HEK293 (cell line): ENCODE results near the gene NR2F1-AS1.

ENCODE experiments used
- CTCF ChIA-PET: fragments of 350-600 bp; formaldehyde crosslinking; extraction: SDS; loops from one replicate; lab custom pipeline; 2021; ENCODE audit warnings: antibody characterized with exemption; lab: Yijun Ruan, JAX
- POLR2A ChIA-PET: fragments of 300-600 bp; formaldehyde crosslinking; extraction: SDS; loops from one replicate; lab custom pipeline; 2020; ENCODE audit warnings: antibody characterized with exemption, inconsistent platforms; lab: Yijun Ruan, JAX
- H3K27ac ChIP-seq: fragments of 200-500 bp; sonication (Bioruptor generic); 2 replicates; pipeline ENCODE4 v1.5.1; 2014; ENCODE audit warnings: low read depth, low read length, control low read depth, inconsistent platforms; ENCODE audit errors: extremely low read depth
- H3K36me3 ChIP-seq, 2 experiments: fragments of 200-500 bp in 1 of 2; sonication (Bioruptor generic) in 1 of 2; 1 replicate in 1 of 2; 2 replicates in 1 of 2; pipeline ENCODE4 v1.5.1; 2014 to 2017; ENCODE audit warnings: inconsistent platforms in 2 of 2, low read length in 2 of 2; ENCODE audit not compliant: control insufficient read depth in 2 of 2, insufficient read depth in 1 of 2
- H3K4me1 ChIP-seq: fragments of 200-500 bp; sonication (Bioruptor generic); 2 replicates; pipeline ENCODE4 v1.5.1; 2014; ENCODE audit warnings: mild to moderate bottlenecking, low read length, inconsistent platforms; ENCODE audit not compliant: control insufficient read depth, insufficient read depth
- H3K4me3 ChIP-seq: 2 replicates; pipeline ENCODE4 v1.5.1; 2011; ENCODE audit warnings: low read depth, mild to moderate bottlenecking, control low read depth, low read length, moderate library complexity
- H3K9me3 ChIP-seq: fragments of 200-500 bp; sonication (Bioruptor generic); 2 replicates; pipeline ENCODE4 v1.5.1; 2014; ENCODE audit warnings: low read depth, low read length, inconsistent platforms; ENCODE audit not compliant: control insufficient read depth, insufficient read depth
- AEBP2 ChIP-seq: fragments of 450-650 bp; formaldehyde crosslinking; IDR thresholded peaks from 2 replicates; pipeline ENCODE4 v1.5.1; 2016; ENCODE audit warnings: missing biosample characterization, missing genetic modification characterization, borderline replicate concordance
- CTCF ChIP-seq: fragments of 450-650 bp; formaldehyde crosslinking; IDR thresholded peaks from 2 replicates; pipeline ENCODE4 v1.5.1; 2016; ENCODE audit warnings: missing biosample characterization, missing genetic modification characterization
- PRDM1 ChIP-seq: fragments of 450-650 bp; formaldehyde crosslinking; IDR thresholded peaks from 2 replicates; pipeline ENCODE4; 2016; ENCODE audit warnings: missing biosample characterization, missing genetic modification characterization
- PRDM2 ChIP-seq: fragments of 450-650 bp; formaldehyde crosslinking; IDR thresholded peaks from 2 replicates; pipeline ENCODE4 v1.5.1; 2016; ENCODE audit warnings: missing biosample characterization, missing genetic modification characterization, borderline replicate concordance
- PRDM6 ChIP-seq: fragments of 450-650 bp; formaldehyde crosslinking; IDR thresholded peaks from 2 replicates; pipeline ENCODE4 v1.5.1; 2017; ENCODE audit warnings: missing biosample characterization, missing genetic modification characterization
- ZNF132 ChIP-seq: fragments of 450-650 bp; formaldehyde crosslinking; IDR thresholded peaks from 2 replicates; pipeline ENCODE4 v1.5.1; 2017; ENCODE audit warnings: missing biosample characterization, missing genetic modification characterization, borderline replicate concordance
- ZNF157 ChIP-seq: fragments of 450-650 bp; formaldehyde crosslinking; IDR thresholded peaks from 2 replicates; pipeline ENCODE4 v1.5.1; 2016; ENCODE audit warnings: missing biosample characterization, missing genetic modification characterization
- ZNF398 ChIP-seq: fragments of 450-650 bp; formaldehyde crosslinking; IDR thresholded peaks from 2 replicates; pipeline ENCODE4 v1.5.1; 2017; ENCODE audit warnings: missing biosample characterization, missing genetic modification characterization
- ZNF558 ChIP-seq: fragments of 450-650 bp; formaldehyde crosslinking; IDR thresholded peaks from 2 replicates; pipeline ENCODE4 v1.5.1; 2016; ENCODE audit warnings: missing biosample characterization, missing genetic modification characterization
- ZNF621 ChIP-seq: fragments of 450-650 bp; formaldehyde crosslinking; IDR thresholded peaks from 2 replicates; pipeline ENCODE4 v1.5.1; 2017; ENCODE audit warnings: missing biosample characterization, missing genetic modification characterization
- ZNF623 ChIP-seq: fragments of 450-650 bp; formaldehyde crosslinking; IDR thresholded peaks from 2 replicates; pipeline ENCODE4 v1.5.1; 2016; ENCODE audit warnings: missing biosample characterization, missing genetic modification characterization
- ZNF76 ChIP-seq: fragments of 450-650 bp; formaldehyde crosslinking; IDR thresholded peaks from 2 replicates; pipeline ENCODE4; 2016; ENCODE audit warnings: low read depth, missing biosample characterization, missing genetic modification characterization, borderline replicate concordance
- ZNF777 ChIP-seq: fragments of 450-650 bp; formaldehyde crosslinking; IDR thresholded peaks from 2 replicates; pipeline ENCODE4 v1.5.1; 2017; ENCODE audit warnings: missing biosample characterization, missing genetic modification characterization, borderline replicate concordance
- ZNF837 ChIP-seq: fragments of 450-650 bp; formaldehyde crosslinking; IDR thresholded peaks from 2 replicates; pipeline ENCODE4 v1.5.1; 2016; ENCODE audit warnings: missing biosample characterization, missing genetic modification characterization

Gene NR2F1-AS1

GRCh38 chr5:93477816-93478215 lies 103.2 kb downstream of the NR2F1-AS1 start (continued):
- TF ChIP-seq PRDM2 (tag by site-specific recombination) (no peak), CTCF (tag by site-specific recombination) (no peak), ZNF558 (no peak), ZNF777 (tag by site-specific recombination) (no peak)

- Histone ChIP-seq H3K4me1 (no peaks in the 10 kb centered on the region), H3K4me3 (no peak overlapping the region), H3K27ac (no peak overlapping the region), H3K9me3 (no peaks in the 10 kb centered on the region; the same call in 1 of the 2 replicates), H3K36me3 (no peaks in the 10 kb centered on the region)
- CTCF ChIA-PET, result no interaction called here
- POLR2A ChIA-PET, result no interaction called here
- TF ChIP-seq PRDM1 (tag by site-specific recombination) (no peak), ZNF837 (tag by site-specific recombination) (no peak), AEBP2 (no peak), ZNF623 (tag by site-specific recombination) (no peak), ZNF621 (no peak), ZNF132 (tag by site-specific recombination) (no peak), ZNF157 (tag by site-specific recombination) (no peak), PRDM6 (tag by site-specific recombination) (no peak), ZNF76 (tag by site-specific recombination) (no peak), ZNF398 (tag by site-specific recombination) (no peak), ZNF777 (tag by site-specific recombination) (no peak)
These were observed 104.7 kb downstream of the NR2F1-AS1 start for GRCh38 chr5:93476251-93476742.
